ENCODE data around the gene CCDC116.

- no peak for TF ChIP-seq L3MBTL2 (conservative IDR thresholded peaks at IDR 0.05)
- TF ChIP-seq PKNOX1 (IDR thresholded peaks at IDR 0.05) = no peak
- no peak for TF ChIP-seq BHLHE40 (IDR thresholded peaks at IDR 0.05; ENCODE audit: borderline replicate concordance)
- TF ChIP-seq NFRKB (IDR thresholded peaks at IDR 0.05) = no peak
- no peak for TF ChIP-seq FOXK2 (IDR thresholded peaks at IDR 0.05)
- no peak for TF ChIP-seq SP1 (IDR thresholded peaks at IDR 0.05)
- no peak for TF ChIP-seq FOXM1 (IDR thresholded peaks at IDR 0.05; ENCODE audit: borderline replicate concordance)
- TF ChIP-seq TARDBP (IDR thresholded peaks at IDR 0.05) = no peak
- no peak for TF ChIP-seq ARNT (IDR thresholded peaks at IDR 0.05)
- no peak for TF ChIP-seq ELF4 (IDR thresholded peaks at IDR 0.05)
- no peak for TF ChIP-seq FOXA1 (IDR thresholded peaks at IDR 0.05)
- TF ChIP-seq HDGF (IDR thresholded peaks at IDR 0.05; ENCODE audit: borderline replicate concordance) = no peak
These were observed 8.2 kb downstream of the CCDC116 start for GRCh38 chr22:21640810-21641209.
